C4-2B (cell line): ENCODE data around the gene RPL36.

ENCODE experiments used
- CTCF ChIP-seq: fragments of 450-650 bp; conservative IDR thresholded peaks from 2 replicates; pipeline ENCODE4 v1.5.1; 2017; ENCODE audit warnings: mild to moderate bottlenecking
- ZFX ChIP-seq: fragments of 450-650 bp; IDR thresholded peaks from 2 replicates; pipeline ENCODE4 v1.6.1; 2017

GRCh38 chr19:5684694-5685430, 5.2 kb upstream of the RPL36 start:
- no peak for TF ChIP-seq CTCF
- TF ChIP-seq ZFX = no peak
